A549 (cell line): Measurements from ENCODE around the gene STXBP4. TPM values are rescaled to one million over a fixed set of nuclear protein-coding genes. Genes with fewer than 3 reads are reported as not detected.
A peak's percentile ranks its signal among the peaks of the same experiment; 100 is the strongest.

ENCODE experiments used
- ATAC-seq, 2 experiments: fragments of 200-7000 bp in 1 of 2; fragments of >200 bp in 1 of 2; cut with Nextera tagmentation in 1 of 2; cut with Tn5 transposase in 1 of 2; 3 replicates each; pipeline versions ENCODE4 v1.8.0 to v1.9.1; 2018 to 2020; ENCODE audit warnings: mild to moderate bottlenecking in 1 of 2, moderate library complexity in 1 of 2
- CTCF ChIA-PET: fragments of 300-600 bp; sonication (Branson Sonifier 250); formaldehyde crosslinking; extraction: SDS; loops from one replicate; lab custom pipeline; 2021; ENCODE audit warnings: antibody characterized with exemption, inconsistent platforms; lab: Yijun Ruan, JAX
- POLR2A ChIA-PET: fragments of 350-600 bp; formaldehyde crosslinking; extraction: SDS; loops from one replicate; lab custom pipeline; 2021; ENCODE audit warnings: antibody characterized with exemption, inconsistent platforms; lab: Yijun Ruan, JAX
- DNase-seq, 2 experiments: peaks; one replicate each; pipeline versions ENCODE4 v3.0.0 to v3.0.0-alpha.2; 2011 to 2016; ENCODE audit warnings: low read depth in 1 of 2, low spot score in 1 of 2
- FAIRE-seq: peaks from 2 replicates; lab custom pipeline; 2011; peaks lifted over from hg19 to GRCh38; lab: Jason Lieb, UNC
- H3K27ac ChIP-seq, 2 experiments: fragments of >200 bp; sonication (Bioruptor Twin); formaldehyde crosslinking; 3 replicates each; pipeline ENCODE4 v1.5.1; 2016 to 2017
- H3K4me1 ChIP-seq: fragments of >200 bp; sonication (Bioruptor Twin); formaldehyde crosslinking; 3 replicates; pipeline ENCODE4 v1.6.1; 2016
- H3K4me2 ChIP-seq: fragments of >200 bp; sonication (Bioruptor Twin); formaldehyde crosslinking; 3 replicates; pipeline ENCODE4 v1.6.1; 2016
- H3K4me3 ChIP-seq: fragments of >200 bp; sonication (Bioruptor Twin); formaldehyde crosslinking; 3 replicates; pipeline ENCODE4 v1.5.1; 2016
- H3K9me3 ChIP-seq: fragments of >200 bp; sonication (Bioruptor Twin); formaldehyde crosslinking; 3 replicates; pipeline ENCODE4 v1.6.1; 2016
- BHLHE40 ChIP-seq: IDR thresholded peaks from 2 replicates; pipeline ENCODE4 v1.6.1; 2012; ENCODE audit warnings: low read depth, low read length, inconsistent platforms
- CBX8 ChIP-seq: fragments of 200-600 bp; sonication (generic); IDR thresholded peaks from 2 replicates; pipeline ENCODE4 v1.6.1; 2016
- CEBPB ChIP-seq, 2 experiments: fragments of >200 bp in 1 of 2; sonication (Bioruptor Twin) in 1 of 2; formaldehyde crosslinking in 1 of 2; IDR thresholded peaks; 2 replicates each; pipeline ENCODE4 v1.6.1; 2012 to 2016
- CHD2 ChIP-seq: fragments of 150-350 bp; IDR thresholded peaks from 2 replicates; pipeline ENCODE4 v1.6.1; 2014; ENCODE audit warnings: low read length; ENCODE audit not compliant: partially characterized antibody
- CHD4 ChIP-seq: fragments of 200-600 bp; sonication (generic); IDR thresholded peaks from 2 replicates; pipeline ENCODE4 v1.6.1; 2016; ENCODE audit warnings: antibody characterized with exemption, mild to moderate bottlenecking, borderline replicate concordance
- FOSB ChIP-seq: fragments of 250-450 bp; sonication (Bioruptor Pico); IDR thresholded peaks from 2 replicates; pipeline ENCODE4 v1.5.0; 2020; ENCODE audit warnings: mild to moderate bottlenecking, moderate library complexity
- FOSL2 ChIP-seq, 2 experiments: fragments of 450-650 bp in 1 of 2; fragments of >200 bp in 1 of 2; sonication (Bioruptor Twin) in 1 of 2; formaldehyde crosslinking; IDR thresholded peaks; 2 replicates each; pipeline versions ENCODE4 v1.5.0 to v1.6.1; 2016 to 2020; ENCODE audit warnings: mild to moderate bottlenecking in 1 of 2, moderate library complexity in 1 of 2
- HEYL ChIP-seq: fragments of 250-450 bp; sonication (Bioruptor Pico); IDR thresholded peaks from 2 replicates; pipeline ENCODE4 v1.8.0; 2021; ENCODE audit warnings: mild to moderate bottlenecking, moderate library complexity
- HOXB5 ChIP-seq: fragments of 250-450 bp; sonication (Bioruptor Pico); IDR thresholded peaks from 2 replicates; pipeline ENCODE4 v1.5.0; 2020; ENCODE audit warnings: mild to moderate bottlenecking, moderate library complexity
- KDM1A ChIP-seq: fragments of 200-600 bp; sonication (generic); IDR thresholded peaks from 2 replicates; pipeline ENCODE4 v1.6.1; 2016; ENCODE audit warnings: low read depth, mild to moderate bottlenecking
- MAFK ChIP-seq: fragments of 450-650 bp; IDR thresholded peaks from 2 replicates; pipeline ENCODE4 v1.6.1; 2014; ENCODE audit not compliant: partially characterized antibody
- NPAS2 ChIP-seq: fragments of 250-450 bp; sonication (Bioruptor Pico); IDR thresholded peaks from 2 replicates; pipeline ENCODE4 v1.8.0; 2022; ENCODE audit warnings: mild to moderate bottlenecking, moderate library complexity, borderline replicate concordance
- PHF8 ChIP-seq: fragments of 200-600 bp; sonication (generic); IDR thresholded peaks from 2 replicates; pipeline ENCODE4 v1.6.1; 2016; ENCODE audit warnings: low read depth, mild to moderate bottlenecking, antibody characterized with exemption, moderate library complexity, borderline replicate concordance
- POLR2A ChIP-seq: IDR thresholded peaks from 2 replicates; pipeline ENCODE4 v1.6.1; 2012; ENCODE audit warnings: mild to moderate bottlenecking, low read length
- POLR2AphosphoS2 ChIP-seq: conservative IDR thresholded peaks from 2 replicates; pipeline ENCODE4 v1.6.1; 2012; ENCODE audit warnings: low read length, improper control_type of control experiment, inconsistent platforms
- RCOR1 ChIP-seq: fragments of 150-350 bp; IDR thresholded peaks from 2 replicates; pipeline ENCODE4 v1.6.1; 2014; ENCODE audit warnings: antibody characterized with exemption, low read length, low read depth
- RFX5 ChIP-seq: fragments of 450-650 bp; IDR thresholded peaks from 2 replicates; pipeline ENCODE4 v1.7.1; 2014; ENCODE audit warnings: antibody characterized with exemption, mild to moderate bottlenecking, moderate library complexity
- SMC3 ChIP-seq: fragments of >200 bp; sonication (Bioruptor Twin); formaldehyde crosslinking; IDR thresholded peaks from 3 replicates; pipeline ENCODE4 v1.6.1; 2018; ENCODE audit warnings: inconsistent platforms
- SREBF2 ChIP-seq: fragments of 450-650 bp; IDR thresholded peaks from 2 replicates; pipeline ENCODE4 v1.6.1; 2014; ENCODE audit warnings: mild to moderate bottlenecking, moderate library complexity
- TFCP2L1 ChIP-seq: fragments of 250-450 bp; sonication (Bioruptor Pico); IDR thresholded peaks from 2 replicates; pipeline ENCODE4 v1.5.0; 2021; ENCODE audit warnings: mild to moderate bottlenecking
- TP53 ChIP-seq: fragments of 250-450 bp; sonication (Bioruptor Pico); IDR thresholded peaks from 2 replicates; pipeline ENCODE4 v1.5.0; 2021; ENCODE audit warnings: mild to moderate bottlenecking, moderate library complexity
- ZC3H11A ChIP-seq: fragments of 450-650 bp; IDR thresholded peaks from 2 replicates; pipeline ENCODE4 v1.6.1; 2014; ENCODE audit warnings: antibody characterized with exemption, mild to moderate bottlenecking
- ZNF302 ChIP-seq: fragments of 250-450 bp; sonication (Bioruptor Pico); IDR thresholded peaks from 2 replicates; pipeline ENCODE4 v1.9.0; 2021; ENCODE audit warnings: inconsistent platforms, mild to moderate bottlenecking, moderate library complexity
- WGBS: methylation state at CpG from one replicate; pipeline ENCODE4 v1.1.6; 2017; ENCODE audit errors: missing lambda C conversion rate; 5-methylcytosine and 5-hydroxymethylcytosine counted together
- polyA plus RNA-seq, 4 experiments: library from polyadenylated mRNA; depleted of rRNA in 3 of 4; stranded (reverse); fragments of >200 nt; fragmentation: RNase III in 1 of 4; extraction: RNeasy Plus Mini Kit Qiagen cat#74134 plus additional on column Dnase treatment in 1 of 4; gene quantifications; 2 replicates in 3 of 4; 3 replicates in 1 of 4; pipeline ENCODE4 v1.2.3, GENCODE V29; 2011 to 2017
- TF ChIP-seq, protein P1 (sequence below): fragments of 200-600 bp; sonication (generic); IDR thresholded peaks from 2 replicates; pipeline ENCODE4 v1.6.1; 2016; ENCODE audit warnings: antibody characterized with exemption, mild to moderate bottlenecking, moderate library complexity
- TF ChIP-seq, protein P2 (sequence below): IDR thresholded peaks from 2 replicates; pipeline ENCODE4 v1.6.1; 2012

Gene STXBP4
- polyA plus RNA-seq, 2 of the 4 experiments (the other 2 are of a cell fraction) = 9.0 to 16.0 TPM

- WGBS = 82% methylated on average over 4 of the region's 4 CpGs
- H3K9me3 ChIP-seq = no peaks in the 10 kb centered on the region
- CTCF ChIA-PET = interaction anchor here (0.6 kb wide), 1 partner anchor 445 kb away, joined by 3 read pairs; no protein-coding TSS in a partner anchor
These were observed 100.6 kb downstream of the STXBP4 start for GRCh38 chr17:55068862-55069811.

GRCh38 chr17:55069983-55070529 lies 101.5 kb downstream of the STXBP4 start:
- DNase-seq = no peak
- peak; percentile 72 for FAIRE-seq
- no peak overlapping the region for H3K27ac ChIP-seq
- CTCF ChIA-PET = no interaction called here
- no peak for ATAC-seq
- no peak for TF ChIP-seq BHLHE40
- TF ChIP-seq, protein P1, sequence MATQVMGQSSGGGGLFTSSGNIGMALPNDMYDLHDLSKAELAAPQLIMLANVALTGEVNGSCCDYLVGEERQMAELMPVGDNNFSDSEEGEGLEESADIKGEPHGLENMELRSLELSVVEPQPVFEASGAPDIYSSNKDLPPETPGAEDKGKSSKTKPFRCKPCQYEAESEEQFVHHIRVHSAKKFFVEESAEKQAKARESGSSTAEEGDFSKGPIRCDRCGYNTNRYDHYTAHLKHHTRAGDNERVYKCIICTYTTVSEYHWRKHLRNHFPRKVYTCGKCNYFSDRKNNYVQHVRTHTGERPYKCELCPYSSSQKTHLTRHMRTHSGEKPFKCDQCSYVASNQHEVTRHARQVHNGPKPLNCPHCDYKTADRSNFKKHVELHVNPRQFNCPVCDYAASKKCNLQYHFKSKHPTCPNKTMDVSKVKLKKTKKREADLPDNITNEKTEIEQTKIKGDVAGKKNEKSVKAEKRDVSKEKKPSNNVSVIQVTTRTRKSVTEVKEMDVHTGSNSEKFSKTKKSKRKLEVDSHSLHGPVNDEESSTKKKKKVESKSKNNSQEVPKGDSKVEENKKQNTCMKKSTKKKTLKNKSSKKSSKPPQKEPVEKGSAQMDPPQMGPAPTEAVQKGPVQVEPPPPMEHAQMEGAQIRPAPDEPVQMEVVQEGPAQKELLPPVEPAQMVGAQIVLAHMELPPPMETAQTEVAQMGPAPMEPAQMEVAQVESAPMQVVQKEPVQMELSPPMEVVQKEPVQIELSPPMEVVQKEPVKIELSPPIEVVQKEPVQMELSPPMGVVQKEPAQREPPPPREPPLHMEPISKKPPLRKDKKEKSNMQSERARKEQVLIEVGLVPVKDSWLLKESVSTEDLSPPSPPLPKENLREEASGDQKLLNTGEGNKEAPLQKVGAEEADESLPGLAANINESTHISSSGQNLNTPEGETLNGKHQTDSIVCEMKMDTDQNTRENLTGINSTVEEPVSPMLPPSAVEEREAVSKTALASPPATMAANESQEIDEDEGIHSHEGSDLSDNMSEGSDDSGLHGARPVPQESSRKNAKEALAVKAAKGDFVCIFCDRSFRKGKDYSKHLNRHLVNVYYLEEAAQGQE = no peak
- TF ChIP-seq SREBF2 = no peak
- no peak for TF ChIP-seq CEBPB (IDR thresholded peaks at IDR 0.05)
- no peak for TF ChIP-seq SMC3
- no peak for TF ChIP-seq HEYL
- TF ChIP-seq FOSB = no peak
- TF ChIP-seq TFCP2L1 = no peak
- no peak for TF ChIP-seq CHD4
- no peak for TF ChIP-seq HOXB5 (CRISPR knock-in tag)
- no peak for TF ChIP-seq ZNF302 (CRISPR knock-in tag)
- no peak for TF ChIP-seq POLR2AphosphoS2
- TF ChIP-seq ZC3H11A = no peak
- TF ChIP-seq TP53 = no peak
- no peak for TF ChIP-seq NPAS2 (CRISPR knock-in tag)
- TF ChIP-seq KDM1A = no peak
- TF ChIP-seq RFX5 = no peak
- TF ChIP-seq, protein P2, sequence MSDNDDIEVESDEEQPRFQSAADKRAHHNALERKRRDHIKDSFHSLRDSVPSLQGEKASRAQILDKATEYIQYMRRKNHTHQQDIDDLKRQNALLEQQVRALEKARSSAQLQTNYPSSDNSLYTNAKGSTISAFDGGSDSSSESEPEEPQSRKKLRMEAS = no peak
- no peaks in the 10 kb centered on the region for H3K9me3 ChIP-seq
- POLR2A ChIA-PET = no interaction called here
- H3K4me3 ChIP-seq = no peak overlapping the region
- H3K4me1 ChIP-seq = no peaks in the 10 kb centered on the region
- no peak overlapping the region for H3K4me2 ChIP-seq

More at GRCh38 chr17:55068862-55069811, 100.6 kb downstream of the STXBP4 start:
- H3K4me1 ChIP-seq = no peaks in the 10 kb centered on the region
- ATAC-seq (no peak), FAIRE-seq (peak; percentile 92), DNase-seq (no peak)
- no peak overlapping the region for H3K27ac ChIP-seq
- H3K4me2 ChIP-seq = no peak overlapping the region
- H3K4me3 ChIP-seq = no peak overlapping the region
- TF ChIP-seq PHF8 (no peak), RCOR1 (no peak), CBX8 (no peak), FOSL2 (IDR thresholded peaks at IDR 0.05) (no peak), FOSL2 (CRISPR knock-in tag; IDR thresholded peaks at IDR 0.05) (no peak), CHD2 (no peak), CEBPB (IDR thresholded peaks at IDR 0.05) (no peak), POLR2A (no peak), MAFK (no peak)
- POLR2A ChIA-PET = no interaction called here
